ENCODE results near the gene MVB12A. TPM values are rescaled to one million over a fixed set of nuclear protein-coding genes. Genes with fewer than 3 reads are reported as not detected.

MVB12A gene
- total RNA-seq, 2 experiments from 2014 or later: 27.6 to 32.6 TPM

GRCh38 chr19:17447704-17448130 lies 27.9 kb downstream of the MVB12A start:
- ChIA-PET CTCF (interaction anchor here (0.7 to 2.6 kb wide), 8 partner anchors 9 to 641 kb away, joined by 3 to 8 read pairs (median 3); no protein-coding TSS in a partner anchor), POLR2A (no interaction called here)
- ATAC-seq (no peak), DNase-seq (no peak)
- no peaks in the 10 kb centered on the region for H3K9me3 Mint-ChIP-seq (ENCODE audit: low read depth)
- H3K4me1 Mint-ChIP-seq: peaks cover 16% of the 10 kb centered on the region
- H3K36me3 Mint-ChIP-seq (ENCODE audit: low read depth): no peaks in the 10 kb centered on the region
- H3K4me3 Mint-ChIP-seq: no peak overlapping the region
- intact Hi-C loops (cut with DNase I, micrococcal nuclease): no loop called here
- H3K27ac Mint-ChIP-seq: no peak overlapping the region
- H3K27me3 Mint-ChIP-seq: peaks cover 13% of the 10 kb centered on the region

- Mint-ChIP-seq H3K27me3 (peaks cover 14% of the 10 kb centered on the region), H3K4me3 (no peak within 1 kb of the TSS), H3K4me1 (peaks cover 16% of the 10 kb centered on the region), H3K9me3 (ENCODE audit: low read depth) (no peaks in the 10 kb centered on the region), H3K36me3 (ENCODE audit: low read depth) (no peaks in the 10 kb centered on the region), H3K27ac (no peak within 1 kb of the TSS)
- peak; percentile 77 for DNase-seq
- ATAC-seq: peak; percentile 57
- ChIA-PET CTCF (interaction anchor here (0.5 to 2.6 kb wide), 12 partner anchors 8 to 1498 kb away, joined by 3 to 8 read pairs (median 3); no protein-coding TSS in a partner anchor), POLR2A (no interaction called here)
- intact Hi-C loops (cut with DNase I, micrococcal nuclease): no loop called here
These were observed 28.5 kb downstream of the MVB12A start, which contains the start of gene TMEM221 for GRCh38 chr19:17448131-17448967. Gene TMEM221 (minus strand): TSS chr19:17448668. CDS start chr19:17448462, 206 bp downstream.

GRCh38 chr19:17450264-17451075 lies 30.6 kb downstream of the MVB12A start:
- Mint-ChIP-seq H3K4me1 (peaks cover 20% of the 10 kb centered on the region), H3K4me3 (no peak overlapping the region), H3K9me3 (ENCODE audit: low read depth) (no peaks in the 10 kb centered on the region), H3K36me3 (ENCODE audit: low read depth) (no peaks in the 10 kb centered on the region), H3K27me3 (peaks cover 29% of the 10 kb centered on the region), H3K27ac (no peak overlapping the region)
- peak; percentile 73 for DNase-seq
- ATAC-seq: peak; percentile 91
- POLR2A ChIA-PET: no interaction called here
- CTCF ChIA-PET: interaction anchor here (0.6 to 1.3 kb wide), 4 partner anchors 10 to 106 kb away, joined by 3 to 6 read pairs (median 4); partner anchors contain the start of gene NXNL1
- intact Hi-C loops (cut with DNase I, micrococcal nuclease): loop anchor here (1.0 to 5.0 kb wide), 5 partner anchors 30 to 157 kb away; partner anchors contain the start of genes COLGALT1 (in 1 of the 2), MVB12A (in 1 of the 2) and PGLS (in 1 of the 2)

GRCh38 chr19:17451820-17452219 lies 32.0 kb downstream of the MVB12A start:
- no peak overlapping the region for H3K27ac Mint-ChIP-seq
- POLR2A ChIA-PET: no interaction called here
- CTCF ChIA-PET: interaction anchor here (0.6 to 0.9 kb wide), 3 partner anchors 17 to 869 kb away, joined by 4 read pairs; partner anchors contain the start of gene MPV17L2
- H3K9me3 Mint-ChIP-seq (ENCODE audit: low read depth): no peaks in the 10 kb centered on the region
- intact Hi-C loops (cut with DNase I, micrococcal nuclease): loop anchor here (2.0 to 5.0 kb wide), 4 partner anchors 15 to 403 kb away; partner anchors contain the start of gene PGLS (in 1 of the 2)
- peaks cover 35% of the 10 kb centered on the region for H3K27me3 Mint-ChIP-seq
- H3K36me3 Mint-ChIP-seq (ENCODE audit: low read depth): no peaks in the 10 kb centered on the region
- no peak for DNase-seq
- H3K4me1 Mint-ChIP-seq: peaks cover 20% of the 10 kb centered on the region
- no peak overlapping the region for H3K4me3 Mint-ChIP-seq
- ATAC-seq: no peak

GRCh38 chr19:17454576-17455071 lies 34.8 kb downstream of the MVB12A start:
- ChIA-PET CTCF (interaction anchor here (0.5 to 1.6 kb wide), 6 partner anchors 10 to 367 kb away, joined by 3 to 8 read pairs (median 4); partner anchors contain the start of gene INSL3), POLR2A (no interaction called here)
- DNase-seq: no peak
- Mint-ChIP-seq H3K36me3 (ENCODE audit: low read depth) (no peaks in the 10 kb centered on the region), H3K9me3 (ENCODE audit: low read depth) (no peaks in the 10 kb centered on the region), H3K4me1 (peaks cover 20% of the 10 kb centered on the region), H3K4me3 (no peak overlapping the region), H3K27ac (no peak overlapping the region), H3K27me3 (peaks cover 35% of the 10 kb centered on the region)
- ATAC-seq: no peak
- intact Hi-C loops (cut with DNase I, micrococcal nuclease): loop anchor here in 1 of 2 experiments (5.0 kb wide), 1 partner anchor 118 kb away; no protein-coding TSS in a partner anchor

- ChIA-PET POLR2A (no interaction called here), CTCF (interaction anchor here (0.5 to 1.6 kb wide), 2 partner anchors 14 to 366 kb away, joined by 3 to 6 read pairs; partner anchors contain the start of gene INSL3)
- Mint-ChIP-seq H3K27me3 (peaks cover 33% of the 10 kb centered on the region), H3K36me3 (ENCODE audit: low read depth) (no peaks in the 10 kb centered on the region), H3K4me3 (no peak overlapping the region), H3K9me3 (ENCODE audit: low read depth) (no peaks in the 10 kb centered on the region), H3K4me1 (peaks cover 12% of the 10 kb centered on the region), H3K27ac (no peak overlapping the region)
- DNase-seq: no peak
- intact Hi-C loops (cut with DNase I, micrococcal nuclease): no loop called here
- no peak for ATAC-seq
These were observed 35.7 kb downstream of the MVB12A start for GRCh38 chr19:17455308-17456123.

GRCh38 chr19:17456127-17456526 lies 36.3 kb downstream of the MVB12A start:
- ATAC-seq: no peak
- no peak for DNase-seq
- no peak overlapping the region for H3K27ac Mint-ChIP-seq
- peaks cover 6% of the 10 kb centered on the region for H3K4me1 Mint-ChIP-seq
- POLR2A ChIA-PET: no interaction called here
- no peak overlapping the region for H3K4me3 Mint-ChIP-seq
- H3K9me3 Mint-ChIP-seq (ENCODE audit: low read depth): no peaks in the 10 kb centered on the region
- intact Hi-C loops (cut with DNase I, micrococcal nuclease): no loop called here
- peaks cover 33% of the 10 kb centered on the region for H3K27me3 Mint-ChIP-seq
- no peaks in the 10 kb centered on the region for H3K36me3 Mint-ChIP-seq (ENCODE audit: low read depth)
- CTCF ChIA-PET: interaction anchor here (0.9 kb wide), 1 partner anchor 10 kb away, joined by 3 read pairs; no protein-coding TSS in a partner anchor

- intact Hi-C loops (cut with DNase I, micrococcal nuclease): no loop called here
- CTCF ChIA-PET: interaction anchor here (0.8 kb wide), 1 partner anchor 31 kb away, joined by 3 read pairs; no protein-coding TSS in a partner anchor
- H3K9me3 Mint-ChIP-seq (ENCODE audit: low read depth): no peaks in the 10 kb centered on the region
- H3K36me3 Mint-ChIP-seq (ENCODE audit: low read depth): no peaks in the 10 kb centered on the region
- ATAC-seq (no peak), DNase-seq (no peak)
- no peak overlapping the region for H3K4me3 Mint-ChIP-seq
- peaks cover 33% of the 10 kb centered on the region for H3K27me3 Mint-ChIP-seq
- no peak overlapping the region for H3K27ac Mint-ChIP-seq
- H3K4me1 Mint-ChIP-seq: peaks cover 5% of the 10 kb centered on the region
- POLR2A ChIA-PET: no interaction called here
These were observed 37.8 kb downstream of the MVB12A start for GRCh38 chr19:17457616-17458015.

GRCh38 chr19:17458970-17459369 lies 39.1 kb downstream of the MVB12A start:
- DNase-seq (no peak), ATAC-seq (no peak)
- H3K9me3 Mint-ChIP-seq (ENCODE audit: low read depth): no peaks in the 10 kb centered on the region
- peaks cover 27% of the 10 kb centered on the region for H3K27me3 Mint-ChIP-seq
- H3K36me3 Mint-ChIP-seq (ENCODE audit: low read depth): no peaks in the 10 kb centered on the region
- no peak overlapping the region for H3K4me3 Mint-ChIP-seq
- H3K4me1 Mint-ChIP-seq: peaks cover 5% of the 10 kb centered on the region
- POLR2A ChIA-PET: no interaction called here
- no peak overlapping the region for H3K27ac Mint-ChIP-seq
- intact Hi-C loops (cut with DNase I, micrococcal nuclease): no loop called here
- CTCF ChIA-PET: interaction anchor here (0.6 to 0.8 kb wide), 3 partner anchors 14 to 706 kb away, joined by 3 read pairs; no protein-coding TSS in a partner anchor

GRCh38 chr19:17460372-17461230 lies 40.8 kb downstream of the MVB12A start, which contains the start of gene NXNL1:
Gene NXNL1 (minus strand): TSS chr19:17460926. CDS start chr19:17460869, 57 bp downstream.
- no peaks in the 10 kb centered on the region for H3K4me1 Mint-ChIP-seq
- ChIA-PET CTCF (interaction anchor here (1.1 to 1.4 kb wide), 2 partner anchors 10 to 26 kb away, joined by 3 to 6 read pairs; no protein-coding TSS in a partner anchor), POLR2A (no interaction called here)
- ATAC-seq (no peak), DNase-seq (no peak)
- H3K27ac Mint-ChIP-seq: no peak within 1 kb of the TSS
- no peak within 1 kb of the TSS for H3K4me3 Mint-ChIP-seq
- H3K36me3 Mint-ChIP-seq (ENCODE audit: low read depth): no peaks in the 10 kb centered on the region
- intact Hi-C loops (cut with DNase I, micrococcal nuclease): no loop called here
- no peaks in the 10 kb centered on the region for H3K9me3 Mint-ChIP-seq (ENCODE audit: low read depth)
- H3K27me3 Mint-ChIP-seq: peaks cover 17% of the 10 kb centered on the region

All from activated CD4-positive, alpha-beta T cell treated with anti-CD3 and anti-CD28 coated beads for 36 hours (primary cell).